ENCODE data around the gene ECT2L.

DNA sequence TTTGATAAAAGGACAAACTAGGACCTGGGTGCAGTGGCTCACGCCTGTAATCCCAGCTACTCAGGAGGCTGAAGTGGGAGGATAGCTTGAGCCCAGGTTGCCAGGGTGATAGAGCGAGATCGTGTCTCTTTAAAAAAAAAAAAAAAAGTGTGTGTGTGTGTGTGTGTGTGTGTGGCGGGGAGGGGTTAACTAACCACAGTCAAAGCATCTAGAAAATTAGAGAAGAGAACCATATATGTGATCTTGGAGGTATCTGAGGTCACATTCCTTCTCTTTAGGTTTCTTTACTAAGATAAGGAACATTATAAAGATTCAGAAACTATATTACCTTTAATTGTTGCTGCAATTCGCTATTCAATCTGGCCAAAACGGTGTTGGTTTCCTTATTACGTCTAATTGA, 111.3 kb downstream of the ECT2L start:
- TF ChIP-seq, protein P1, sequence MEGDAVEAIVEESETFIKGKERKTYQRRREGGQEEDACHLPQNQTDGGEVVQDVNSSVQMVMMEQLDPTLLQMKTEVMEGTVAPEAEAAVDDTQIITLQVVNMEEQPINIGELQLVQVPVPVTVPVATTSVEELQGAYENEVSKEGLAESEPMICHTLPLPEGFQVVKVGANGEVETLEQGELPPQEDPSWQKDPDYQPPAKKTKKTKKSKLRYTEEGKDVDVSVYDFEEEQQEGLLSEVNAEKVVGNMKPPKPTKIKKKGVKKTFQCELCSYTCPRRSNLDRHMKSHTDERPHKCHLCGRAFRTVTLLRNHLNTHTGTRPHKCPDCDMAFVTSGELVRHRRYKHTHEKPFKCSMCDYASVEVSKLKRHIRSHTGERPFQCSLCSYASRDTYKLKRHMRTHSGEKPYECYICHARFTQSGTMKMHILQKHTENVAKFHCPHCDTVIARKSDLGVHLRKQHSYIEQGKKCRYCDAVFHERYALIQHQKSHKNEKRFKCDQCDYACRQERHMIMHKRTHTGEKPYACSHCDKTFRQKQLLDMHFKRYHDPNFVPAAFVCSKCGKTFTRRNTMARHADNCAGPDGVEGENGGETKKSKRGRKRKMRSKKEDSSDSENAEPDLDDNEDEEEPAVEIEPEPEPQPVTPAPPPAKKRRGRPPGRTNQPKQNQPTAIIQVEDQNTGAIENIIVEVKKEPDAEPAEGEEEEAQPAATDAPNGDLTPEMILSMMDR (IDR thresholded peaks at IDR 0.05; ENCODE audit: insufficient read depth, low read depth, low read length) = no peak
- no peak for TF ChIP-seq EZH2 (IDR thresholded peaks at IDR 0.05; ENCODE audit: insufficient read depth, low read length)
